Measurements from ENCODE around the gene PITPNM3.

The PITPNM3 gene

DNA sequence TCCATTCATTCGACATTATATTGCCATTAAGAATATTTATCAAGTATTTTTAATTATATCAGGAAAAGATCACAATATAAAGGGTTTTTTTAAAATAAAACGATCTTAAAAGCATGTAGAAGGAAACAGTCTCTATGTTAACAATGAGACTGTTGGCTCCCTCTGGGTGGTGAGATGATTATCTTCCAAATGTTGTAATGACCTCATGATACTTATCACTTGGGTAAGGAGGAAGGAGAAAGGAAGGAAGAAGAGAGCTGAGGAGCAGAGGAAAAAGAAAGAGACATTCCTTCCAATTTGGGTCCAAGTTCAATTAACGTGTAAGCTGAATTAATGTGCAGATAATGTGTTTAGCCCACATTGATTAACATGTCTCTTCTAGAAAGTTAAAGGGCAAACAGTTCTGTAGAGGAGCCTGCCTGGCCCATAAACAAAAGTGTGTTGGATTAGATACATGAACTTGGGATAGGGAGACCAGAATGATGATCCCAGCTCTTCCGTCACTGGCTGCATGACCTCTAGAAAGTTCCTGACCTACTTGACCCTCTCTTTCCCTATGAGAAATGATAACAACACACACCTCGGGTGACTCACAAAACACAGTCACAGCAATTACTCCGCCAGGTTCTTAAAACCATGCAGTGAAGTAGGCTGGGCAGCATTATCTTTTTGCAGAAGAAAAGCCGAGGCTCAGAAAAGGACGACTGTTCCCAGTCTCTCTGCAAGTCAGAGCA lies 80.1 kb downstream of the PITPNM3 start:
- DNase-seq = no peak

DNA sequence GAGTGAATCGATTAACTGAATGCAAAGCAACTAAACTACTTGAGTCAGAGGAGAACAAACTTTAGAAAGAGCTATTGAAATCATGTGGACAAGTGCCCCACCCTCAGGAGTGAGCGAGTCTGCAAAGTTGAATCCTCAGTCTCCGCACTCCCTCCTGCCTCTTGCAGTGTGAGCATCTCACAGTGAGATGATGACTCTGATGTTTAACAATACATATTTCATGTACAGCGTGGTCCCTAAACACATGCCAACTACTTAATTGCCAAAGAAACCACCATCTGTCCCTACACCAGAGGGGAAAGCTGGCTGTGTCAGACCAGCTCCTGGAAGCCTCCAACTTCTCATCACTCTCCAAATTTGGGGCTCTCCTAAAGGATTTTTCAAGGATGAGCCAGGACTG lies 80.9 kb downstream of the PITPNM3 start:
- no peak for DNase-seq

DNA sequence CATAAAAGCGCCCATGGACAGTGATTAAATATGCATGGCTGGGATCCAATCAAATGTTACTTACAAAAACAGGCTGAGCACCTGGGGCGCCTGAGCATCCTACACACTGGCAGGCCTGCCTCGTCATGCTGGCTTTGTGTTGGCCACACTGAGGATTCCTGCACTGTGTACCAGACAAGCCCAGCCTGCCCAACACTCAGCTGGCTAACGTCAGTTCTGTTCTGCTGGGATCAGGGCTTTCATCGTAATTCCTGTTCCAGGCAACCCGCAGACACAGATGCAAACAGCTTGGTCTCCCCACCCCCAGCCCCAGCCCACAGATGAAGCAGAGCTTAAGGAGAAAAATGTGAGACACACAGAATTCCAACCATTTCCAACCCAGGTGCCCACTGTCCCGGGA lies 81.4 kb downstream of the PITPNM3 start:
- no peak for DNase-seq

DNA sequence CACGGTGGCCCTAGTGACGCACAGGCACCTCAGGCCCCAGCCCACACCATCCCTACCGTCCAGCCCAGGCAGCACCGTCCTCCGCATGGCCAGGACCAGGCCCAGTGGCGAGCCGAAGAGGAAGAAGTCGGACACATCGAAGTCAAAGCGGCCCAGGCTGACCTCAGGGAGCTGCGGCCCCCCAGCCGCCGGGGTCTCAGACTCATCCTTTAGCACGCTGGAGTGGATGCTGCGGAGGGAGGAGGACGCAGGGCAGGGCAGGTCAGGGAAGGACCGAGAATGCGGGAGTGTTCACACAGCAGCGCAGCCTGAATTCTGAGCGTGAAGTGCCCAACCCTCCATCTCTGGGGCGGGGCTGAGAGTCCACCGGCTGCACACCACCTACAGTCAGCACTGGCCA lies 82.0 kb downstream of the PITPNM3 start:
- no peak for DNase-seq

DNA sequence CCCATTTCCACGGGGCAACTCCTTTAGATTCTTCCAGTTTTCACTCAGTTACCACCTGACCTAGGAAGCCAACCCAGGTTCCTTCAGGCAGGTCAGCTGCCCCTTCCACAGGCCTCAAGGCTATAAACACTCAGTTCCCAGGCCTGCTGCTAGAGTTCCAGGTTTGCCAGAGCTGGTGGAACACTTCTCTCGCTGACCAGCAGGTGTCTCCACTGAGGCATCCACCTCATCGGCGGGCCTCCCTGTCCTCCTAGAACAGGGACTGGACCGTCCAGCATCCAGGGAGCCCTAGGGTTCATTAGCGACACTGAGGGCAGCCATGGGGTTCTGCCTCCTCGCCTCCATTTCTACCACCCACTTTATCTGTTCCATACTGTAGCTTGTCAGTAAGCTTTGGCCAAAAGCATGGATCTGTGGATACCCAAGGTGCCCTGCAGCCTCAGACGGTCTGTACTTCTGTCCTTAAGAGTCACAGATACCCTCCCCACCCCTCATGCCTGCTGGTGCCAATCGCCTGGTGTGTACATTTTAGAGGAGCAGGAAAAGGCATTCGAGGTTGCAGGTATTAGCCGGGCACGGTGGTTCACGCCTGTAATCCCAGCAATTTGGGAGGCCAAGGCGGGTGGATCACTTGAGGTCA lies 83.1 kb downstream of the PITPNM3 start:
- peak; percentile 74 for DNase-seq

DNA sequence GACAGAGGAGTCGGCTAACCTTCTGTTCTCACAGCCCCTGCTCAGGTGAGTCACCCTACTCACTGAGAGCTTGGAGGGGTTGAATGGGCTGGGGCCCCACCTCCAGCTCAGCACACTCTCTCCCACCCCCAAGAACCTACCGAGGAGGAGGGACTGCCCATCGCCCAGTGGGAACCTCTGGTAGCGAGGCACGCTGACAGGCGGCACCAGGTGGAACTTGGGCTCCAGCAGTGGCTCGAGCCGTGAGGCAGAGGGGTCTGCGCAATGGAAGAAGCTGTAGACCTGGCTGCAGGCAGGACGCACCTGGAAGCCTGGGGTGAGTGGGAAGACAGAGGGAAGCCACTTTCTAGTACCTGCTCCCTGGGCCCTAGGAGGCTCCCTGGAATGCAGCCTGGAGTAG lies 83.8 kb downstream of the PITPNM3 start:
- no peak for DNase-seq

DNA sequence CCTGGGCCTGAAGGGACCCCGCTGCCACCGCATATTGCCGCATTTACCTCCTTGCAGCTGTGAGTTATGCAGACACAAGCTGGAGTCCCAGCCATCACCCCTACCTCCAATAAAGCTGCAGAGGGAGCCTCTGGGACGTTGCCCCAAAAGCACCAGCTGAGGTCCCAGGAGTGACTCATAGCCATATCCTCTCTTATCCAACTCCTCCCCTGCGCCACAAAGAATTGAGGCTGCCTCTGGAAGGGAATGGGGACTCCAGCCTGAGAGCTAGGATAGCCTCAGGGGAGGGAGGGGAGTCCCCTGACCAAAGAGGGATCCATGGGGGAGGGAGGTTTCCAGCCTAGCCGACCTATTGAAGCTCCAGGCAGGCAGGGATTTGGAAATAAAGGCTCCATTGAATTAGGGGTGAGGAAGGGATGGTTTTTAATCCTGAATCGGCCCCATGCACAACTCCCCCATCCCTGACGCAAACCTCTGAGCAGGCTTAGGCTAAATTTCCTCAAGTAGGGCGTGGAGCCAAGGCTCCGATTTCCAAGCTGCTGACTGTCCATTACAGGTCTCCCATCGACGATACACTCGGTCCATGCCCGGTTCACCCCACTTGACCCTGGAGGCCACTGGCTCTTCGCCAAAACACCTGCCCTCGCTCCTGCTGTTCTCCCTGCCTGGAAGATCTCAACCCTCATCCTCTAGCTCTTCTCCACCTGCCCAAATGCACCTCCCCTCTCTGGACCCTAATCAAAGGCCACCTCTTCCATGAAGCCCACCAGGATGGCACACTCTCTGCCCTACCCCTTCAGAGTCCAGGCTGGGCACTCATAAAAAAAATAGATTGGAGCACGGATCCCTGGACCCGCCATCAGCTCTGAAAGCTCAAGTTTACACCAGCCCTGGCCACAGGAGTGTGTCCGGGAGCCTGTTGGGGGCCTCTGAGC lies 84.6 kb downstream of the PITPNM3 start:
- no peak for DNase-seq

DNA sequence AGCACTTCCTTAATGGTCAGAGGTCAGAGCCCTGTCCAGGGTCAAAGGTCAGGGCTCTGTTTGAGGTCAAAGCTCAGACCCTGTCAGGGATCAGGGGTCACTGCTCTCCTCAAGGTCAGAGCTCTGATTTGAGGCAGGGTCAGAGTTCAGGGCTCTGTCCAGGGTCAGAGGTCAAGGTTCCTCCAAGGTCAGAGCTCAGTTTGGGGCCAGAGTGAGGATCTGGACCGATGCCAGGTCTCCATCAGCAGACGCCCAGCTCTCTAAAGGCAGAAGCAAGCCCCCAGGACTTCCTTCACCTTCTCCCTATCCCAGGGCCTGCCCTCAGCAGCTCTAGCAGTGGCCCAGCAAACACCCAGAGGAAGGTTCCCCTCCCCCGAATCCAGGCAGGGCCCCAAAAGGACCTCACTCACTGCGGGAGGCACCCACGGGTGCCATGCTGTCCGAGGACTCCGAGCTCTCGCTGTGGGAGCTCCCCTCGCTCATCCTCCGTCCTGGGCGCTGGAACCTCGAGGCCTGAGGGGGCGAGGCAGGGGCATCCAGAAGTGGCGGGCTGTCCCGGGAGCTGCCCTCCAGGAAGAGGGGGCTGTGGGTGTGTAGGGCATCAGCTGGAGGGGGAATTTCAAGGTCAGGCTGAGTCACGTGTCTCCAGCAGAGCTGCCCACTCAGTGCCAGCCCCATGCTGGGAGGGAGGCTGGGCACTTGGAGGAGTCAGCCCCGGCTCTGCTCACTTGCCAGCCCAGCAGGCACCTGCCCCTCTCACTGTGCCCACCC lies 85.4 kb downstream of the PITPNM3 start:
- no peak for DNase-seq

DNA sequence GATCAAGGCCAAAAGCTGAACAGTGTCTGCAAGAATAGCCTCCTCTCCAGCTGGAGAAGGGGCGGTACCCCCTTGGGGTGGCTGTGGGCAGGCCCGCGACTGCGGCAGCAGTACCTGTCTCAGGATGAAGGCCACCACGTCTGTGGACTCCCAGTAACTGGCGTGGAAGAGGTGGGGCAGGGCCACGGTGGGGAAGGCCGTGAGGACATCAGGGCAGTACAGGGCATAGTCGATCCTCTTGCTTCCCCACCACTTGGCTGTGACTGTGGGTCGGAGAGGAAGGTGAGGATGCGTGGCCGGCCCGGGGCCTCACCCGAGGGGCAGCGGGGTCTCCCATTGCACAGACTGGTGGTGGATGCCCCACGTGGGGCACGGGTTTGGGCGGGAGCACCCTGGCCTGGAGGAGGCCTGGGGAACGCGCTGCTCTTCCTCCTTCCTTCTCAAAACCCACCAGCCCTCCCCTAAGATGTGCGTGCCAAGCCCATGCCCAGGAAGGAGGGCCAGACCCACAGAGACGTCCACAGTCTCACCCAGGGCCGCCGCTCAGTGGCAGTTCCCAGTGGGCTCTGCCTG lies 86.1 kb downstream of the PITPNM3 start:
- no peak for DNase-seq

DNA sequence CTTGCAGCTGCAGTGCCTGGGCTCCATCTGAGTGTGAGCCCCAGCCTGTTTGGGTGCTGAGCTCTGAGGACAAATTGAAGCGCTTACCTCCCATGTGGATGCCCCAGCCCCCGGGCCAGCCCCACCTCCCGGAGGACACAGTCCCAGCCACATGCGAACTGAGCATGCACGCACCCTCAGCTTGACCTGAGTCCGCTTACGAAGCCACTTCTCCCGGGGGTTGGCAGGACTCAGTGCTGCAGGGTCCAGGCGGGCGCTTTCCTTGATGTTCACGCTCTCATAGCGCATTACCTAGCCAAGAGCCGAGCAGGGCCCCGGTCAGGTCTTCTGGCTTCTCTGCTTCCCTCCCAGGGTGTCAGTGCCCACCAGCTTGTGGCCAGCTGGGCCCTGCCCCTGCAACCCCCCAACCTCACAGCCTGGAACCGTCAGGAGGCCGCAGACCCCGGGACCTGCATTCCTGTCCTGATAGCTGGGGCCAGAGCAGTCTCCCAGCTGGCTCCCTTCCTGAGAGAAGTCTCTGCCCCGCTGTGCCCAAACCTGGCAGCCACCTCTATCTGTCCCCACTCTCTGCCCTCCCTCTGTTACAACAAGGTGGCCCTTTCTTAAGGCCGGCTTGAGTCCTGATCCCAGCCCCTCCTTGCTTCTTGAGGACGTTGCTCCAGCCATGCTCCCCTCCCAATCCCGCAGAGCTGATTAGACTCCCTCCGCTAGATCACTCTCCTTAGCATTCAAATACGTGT lies 88.1 kb downstream of the PITPNM3 start:
- DNase-seq = no peak

DNA sequence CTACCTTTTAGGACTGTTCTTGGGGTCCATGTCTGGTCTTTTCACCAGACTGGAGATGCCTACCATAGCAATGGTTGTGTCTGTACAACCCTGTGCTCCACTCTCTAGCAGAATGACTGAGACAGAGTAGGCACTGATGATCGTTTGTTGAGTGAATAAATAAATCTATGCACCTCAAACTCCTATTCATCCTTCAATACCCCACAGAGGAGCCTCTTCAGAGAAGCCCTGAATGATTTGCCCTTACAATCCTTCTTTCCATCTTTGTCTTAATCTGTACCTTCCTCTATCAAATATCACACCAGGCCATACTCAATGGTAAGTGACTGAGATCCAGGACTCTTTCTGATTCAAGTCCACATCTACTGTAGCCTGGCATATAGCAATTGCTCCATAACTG lies 88.8 kb downstream of the PITPNM3 start:
- DNase-seq = no peak

DNA sequence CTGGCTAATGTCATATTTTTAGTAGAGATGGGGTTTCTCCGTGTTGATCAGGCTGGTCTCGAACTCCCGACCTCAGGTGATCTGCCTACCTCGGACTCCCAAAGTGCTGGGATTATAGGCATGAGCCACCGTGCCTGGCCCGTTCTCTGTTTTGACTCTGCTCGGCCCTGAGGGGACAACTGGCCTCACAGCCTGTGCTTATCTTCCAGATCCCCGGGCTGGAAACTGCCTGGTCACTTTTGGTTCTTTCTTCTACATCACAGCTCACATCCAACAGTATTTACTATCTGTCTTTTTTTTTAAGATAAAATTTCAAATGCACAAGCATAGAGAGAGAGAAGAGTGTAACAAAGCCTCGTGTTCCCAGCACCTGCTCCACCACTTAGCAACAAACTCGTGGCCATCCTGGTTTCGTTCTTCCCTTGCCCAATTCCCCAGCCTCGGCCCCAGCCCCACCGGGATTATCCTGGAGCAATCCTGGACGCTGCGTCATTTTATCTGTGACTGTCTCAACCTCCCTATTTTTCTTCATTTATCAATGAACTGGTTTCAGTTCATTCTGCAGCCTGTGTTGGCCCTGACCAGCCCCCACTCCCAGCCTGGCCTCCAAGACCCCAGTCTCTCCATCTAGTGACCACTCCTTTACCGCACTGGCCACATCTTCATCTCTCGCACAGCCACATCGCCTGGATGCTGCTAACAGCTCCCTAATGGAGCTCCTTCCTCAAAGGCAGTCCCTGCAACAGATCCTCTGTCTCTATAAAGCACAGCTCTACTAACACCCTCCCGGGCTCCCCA lies 91.0 kb downstream of the PITPNM3 start:
- no peak for DNase-seq

DNA sequence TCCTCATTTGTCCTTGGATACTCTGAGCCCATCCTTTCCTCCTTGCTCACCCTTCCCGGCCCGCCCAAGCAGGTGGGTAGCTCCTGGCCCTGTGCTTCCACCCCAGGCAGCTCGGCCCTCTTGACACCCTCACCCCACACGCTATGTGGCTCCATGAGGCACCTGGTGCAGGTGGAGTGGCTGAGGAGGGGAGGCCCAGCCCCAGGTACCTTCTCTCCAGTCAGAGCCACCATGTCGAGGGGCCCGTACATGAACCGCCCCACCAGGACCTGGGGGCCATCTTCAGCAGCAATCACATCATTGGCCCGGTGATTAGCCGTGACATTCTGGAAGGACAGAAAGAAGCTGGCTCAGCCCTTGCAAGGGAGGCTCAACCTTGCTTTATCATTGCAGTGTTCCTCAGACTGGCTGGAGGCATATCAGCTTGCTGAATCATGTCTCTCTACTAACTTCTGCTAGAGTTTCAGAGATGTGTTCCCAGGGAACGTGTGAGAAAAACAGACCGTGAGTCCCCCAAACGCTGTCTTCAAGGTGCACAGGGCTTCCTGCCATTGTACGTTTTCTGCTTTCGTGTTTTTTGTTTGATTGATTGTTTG lies 91.8 kb downstream of the PITPNM3 start:
- no peak for DNase-seq

DNA sequence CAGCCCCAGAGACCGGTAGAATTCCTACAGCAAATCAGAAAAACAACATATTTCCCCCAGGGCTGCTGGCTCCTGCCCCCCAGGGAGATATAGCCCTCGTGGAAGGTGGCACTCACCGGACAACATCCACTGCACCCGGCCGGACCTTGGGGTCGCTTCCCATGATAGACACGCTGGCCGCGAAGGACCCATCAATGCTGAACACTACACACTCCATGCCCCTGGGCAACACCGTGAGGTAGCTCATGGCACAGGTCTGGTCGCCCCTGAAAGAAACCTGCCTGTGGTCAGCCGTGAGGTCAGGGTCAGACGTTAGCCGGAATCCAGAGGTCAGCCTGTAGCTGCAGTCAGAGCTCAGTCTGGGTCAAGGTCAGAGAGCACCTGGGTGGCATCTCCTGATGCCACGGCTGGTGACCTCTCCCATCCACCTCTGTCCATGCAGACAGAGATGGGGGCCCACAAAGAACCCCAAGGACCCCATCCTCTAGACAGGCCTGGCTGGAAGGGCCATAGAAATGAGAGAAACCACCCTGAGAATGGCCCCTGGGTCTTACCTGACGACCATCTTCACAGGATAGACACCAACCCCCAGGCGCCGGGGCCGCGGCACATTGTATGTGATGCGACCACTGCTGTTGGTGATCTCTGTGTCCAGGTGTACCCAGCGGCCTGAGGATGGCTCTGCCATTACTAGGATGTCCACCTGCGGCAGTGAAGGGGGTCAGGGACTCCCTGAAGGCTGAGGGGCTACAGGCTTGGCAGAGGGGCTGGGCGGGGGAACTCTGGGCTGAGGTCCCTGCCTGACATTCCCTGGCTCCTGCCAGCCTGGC lies 92.5 kb downstream of the PITPNM3 start:
- DNase-seq = no peak

DNA sequence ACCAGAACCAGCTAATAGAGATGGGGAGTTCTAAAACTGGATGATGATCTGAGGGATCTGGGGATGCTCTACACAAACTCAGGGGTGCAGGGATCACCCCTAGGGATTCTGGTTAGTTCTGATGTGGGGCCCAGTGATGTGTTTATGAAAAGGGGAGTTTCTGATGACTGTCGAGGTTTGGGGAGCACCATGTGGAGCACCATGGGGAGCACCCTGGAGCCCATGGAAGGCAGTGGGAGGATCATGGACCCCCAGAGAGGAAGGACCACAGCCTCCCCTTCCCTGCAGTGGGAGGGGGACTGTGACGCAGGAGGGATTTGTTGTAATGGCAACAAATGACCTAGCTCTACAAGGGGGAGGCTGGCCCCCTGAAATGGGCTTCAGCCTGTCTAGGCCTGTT lies 93.7 kb downstream of the PITPNM3 start:
- DNase-seq = no peak

DNA sequence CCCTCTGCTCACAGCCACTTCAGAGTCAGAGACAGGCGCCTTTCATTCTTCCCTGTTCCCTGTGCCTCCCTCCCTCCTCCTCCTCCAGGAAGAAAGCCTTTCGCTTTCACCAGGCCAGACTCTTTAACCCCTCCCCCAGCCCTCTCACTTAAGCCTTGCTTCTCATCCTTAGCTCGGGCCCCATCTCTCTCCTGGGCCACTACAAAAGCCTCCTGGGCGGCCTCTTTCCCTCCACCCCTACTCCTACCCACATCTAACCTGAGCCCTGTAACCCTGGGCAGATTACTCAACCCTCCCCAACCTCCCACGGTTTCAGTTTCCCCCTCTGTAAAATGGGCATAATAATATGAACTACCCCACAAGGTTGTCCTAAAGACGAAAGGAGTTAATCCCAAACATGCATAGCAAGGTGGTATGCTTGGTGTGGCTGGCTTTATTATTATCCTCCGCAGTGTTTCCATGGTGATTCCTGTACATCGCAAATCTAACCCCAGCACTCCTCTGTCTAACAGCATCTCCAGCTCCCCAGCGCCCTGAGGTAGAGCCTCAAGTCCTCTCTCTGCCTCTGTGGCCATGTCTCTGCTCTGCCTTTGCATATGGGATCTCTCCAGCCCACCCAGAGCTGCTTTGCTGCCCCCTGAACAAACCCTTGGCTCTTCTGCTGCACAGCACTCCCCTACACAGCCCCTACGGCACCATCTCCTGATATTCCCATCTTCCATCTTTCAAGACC lies 94.4 kb downstream of the PITPNM3 start:
- no peak for DNase-seq

DNA sequence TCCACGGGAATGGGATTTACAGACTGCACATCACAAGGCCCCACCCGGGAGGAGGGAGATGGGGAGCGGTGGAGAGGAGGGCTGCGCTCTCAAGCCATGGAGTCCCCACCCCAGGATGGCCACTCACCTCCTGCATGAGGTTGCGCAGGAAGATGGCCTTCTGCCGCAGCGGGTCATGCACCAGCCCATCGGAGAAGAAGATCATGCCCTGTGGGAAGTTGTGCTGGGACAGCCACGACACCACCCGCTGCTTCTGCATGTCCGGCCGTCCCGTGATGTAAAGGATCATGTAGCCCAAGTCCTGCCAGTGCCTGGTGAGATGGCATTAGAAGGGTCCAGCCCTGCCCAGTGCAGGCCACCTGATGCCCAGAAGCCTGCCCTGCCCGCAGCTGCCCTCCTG lies 95.1 kb downstream of the PITPNM3 start:
- no peak for DNase-seq

DNA sequence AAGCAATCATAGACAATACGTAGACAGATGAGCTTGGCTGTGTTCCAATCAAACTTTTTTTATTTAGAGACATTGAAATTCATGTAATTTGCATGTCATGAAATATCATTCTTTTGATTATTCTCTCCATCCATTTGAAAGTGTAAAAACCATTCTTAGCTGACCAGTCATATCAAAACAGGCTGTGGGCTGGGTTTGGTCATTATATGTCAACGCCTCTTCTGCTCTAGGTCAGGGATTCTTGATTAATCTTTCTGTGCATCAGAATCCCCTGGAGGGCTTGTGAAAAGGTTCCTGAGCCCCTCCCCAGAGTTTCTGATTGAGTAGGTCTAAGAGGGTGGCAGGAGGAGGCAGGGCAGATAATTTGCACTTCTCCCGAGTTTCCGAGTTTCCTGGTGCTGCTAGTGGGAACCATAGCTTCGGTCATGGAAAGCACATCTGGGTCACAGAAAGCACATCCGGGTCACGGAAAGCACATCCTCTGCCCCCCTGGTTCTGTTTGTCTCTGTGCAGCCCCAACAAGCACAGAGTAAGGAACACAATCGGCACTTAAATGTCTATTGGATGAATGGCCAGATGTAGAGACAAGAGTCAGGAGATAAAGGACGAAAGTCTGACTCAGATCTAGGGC lies 95.7 kb downstream of the PITPNM3 start:
- DNase-seq = no peak
